ENCODE data around the gene C16orf89. TPM values are rescaled to one million over a fixed set of nuclear protein-coding genes. Genes with fewer than 3 reads are reported as not detected.
"Not testable (repeated sequence)": the region's sequence is repeated elsewhere in the genome, so short reads cannot be mapped to it uniquely, and the experiment has no call there.

C16orf89 gene
- polyA plus RNA-seq, 10 donors = 0.15 to 0.94 (median 0.53) TPM; not detected in 2

DNA sequence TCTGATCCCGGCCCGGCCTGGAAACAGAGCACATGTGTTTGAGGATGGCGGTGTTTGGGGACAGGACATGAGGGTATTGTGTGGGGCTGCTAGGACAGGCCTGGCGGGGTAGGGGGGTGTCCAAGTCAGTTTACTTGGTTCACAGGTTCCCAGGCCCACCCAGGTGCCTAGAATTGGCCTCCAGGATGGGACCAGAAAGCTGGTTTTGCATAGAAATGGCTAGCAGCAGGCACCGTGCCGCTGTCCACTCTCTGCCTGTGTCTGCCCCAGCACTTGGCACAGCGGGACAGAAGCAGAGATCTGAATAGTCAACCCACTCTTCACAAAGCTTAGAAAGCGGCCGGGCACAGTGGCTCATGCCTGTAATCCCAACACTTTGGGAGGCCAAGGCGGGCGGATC lies 20.0 kb upstream of the C16orf89 start:
- DNase-seq = not testable (repeated sequence)

DNA sequence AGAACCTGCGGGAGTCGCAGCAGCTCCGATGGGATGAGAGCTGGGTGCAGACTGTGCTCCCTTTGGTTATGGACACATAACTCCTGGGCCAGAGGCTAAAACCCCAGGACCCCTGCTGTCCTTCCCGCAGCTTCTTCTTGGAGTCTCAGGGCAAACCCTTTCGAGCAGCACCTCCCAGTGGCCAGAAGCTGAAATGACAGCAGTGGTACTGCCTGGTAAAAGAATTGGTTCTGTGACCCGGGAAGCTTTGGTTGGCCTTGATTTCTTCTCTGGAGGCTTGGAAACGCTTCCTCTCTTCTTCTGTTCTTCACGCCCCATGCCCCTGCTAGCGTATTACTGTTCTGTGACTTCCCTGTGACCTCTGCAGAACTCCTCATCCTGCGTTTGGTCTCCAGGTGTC lies 19.0 kb upstream of the C16orf89 start:
- peak in 2 of 3 donors; percentile 7 to 23 for DNase-seq

DNA sequence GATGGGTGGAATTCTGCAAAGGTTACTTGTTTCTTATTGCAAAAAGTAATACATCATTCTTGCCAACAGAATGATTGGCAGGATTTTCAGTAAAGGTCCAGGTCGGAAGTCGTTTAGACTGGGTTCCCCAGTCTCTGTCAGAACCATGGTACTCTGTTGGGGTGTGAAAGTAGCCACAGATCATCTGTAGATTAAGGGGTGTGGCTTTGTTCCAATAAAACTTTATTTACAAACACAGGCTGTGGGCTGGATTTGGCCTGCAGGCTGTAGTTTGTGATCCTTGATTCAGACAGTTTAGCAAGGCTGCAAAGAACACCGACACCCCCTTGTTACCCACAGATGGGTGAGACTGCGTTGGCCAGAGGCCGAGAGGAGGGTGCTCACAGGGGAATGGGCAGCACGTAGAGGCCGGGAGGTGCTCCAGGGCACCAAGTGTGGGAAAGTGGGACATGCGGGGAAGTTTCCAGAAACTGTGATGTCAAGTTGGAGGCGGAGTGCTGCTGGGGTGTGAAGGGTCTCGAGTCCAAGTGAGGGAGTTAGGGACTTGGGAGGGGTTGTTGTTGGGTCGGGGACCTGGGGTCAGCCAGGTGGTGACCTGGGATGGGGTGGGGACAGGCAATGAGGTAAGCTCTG lies 18.5 kb upstream of the C16orf89 start:
- not testable (repeated sequence) for DNase-seq

- DNase-seq = not testable (repeated sequence)
These were observed 17.9 kb upstream of the C16orf89 start for GRCh38 chr16:5083646-5084045.

DNA sequence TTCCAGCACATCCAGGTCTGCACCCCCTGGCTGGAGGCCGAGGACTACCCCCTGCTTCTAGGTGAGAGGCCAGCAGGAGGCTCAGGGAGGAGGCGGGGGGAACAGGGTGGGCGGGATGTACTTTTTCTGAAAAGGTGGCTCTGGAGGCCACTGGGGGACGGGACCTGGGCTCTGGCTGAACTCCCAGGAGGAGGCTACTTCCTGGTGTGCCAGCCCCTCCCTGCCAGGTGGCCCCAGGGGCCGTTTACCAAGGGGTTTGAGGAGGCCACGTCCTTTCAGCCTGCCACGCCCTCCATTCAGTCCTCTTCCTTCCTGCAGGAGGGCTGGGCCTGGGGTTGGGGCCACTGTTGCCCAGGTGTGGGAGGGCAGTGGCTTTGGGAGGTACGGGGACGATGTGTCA lies 15.2 kb upstream of the C16orf89 start:
- not testable (repeated sequence) for DNase-seq

GRCh38 chr16:5080461-5080860 lies 14.7 kb upstream of the C16orf89 start:
- not testable (repeated sequence) for DNase-seq

GRCh38 chr16:5078626-5079025 lies 12.9 kb upstream of the C16orf89 start:
- no peak for DNase-seq

- DNase-seq = no peak
These were observed 11.5 kb upstream of the C16orf89 start for GRCh38 chr16:5077304-5077703.

GRCh38 chr16:5075637-5076036 lies 9.9 kb upstream of the C16orf89 start:
- no peak for DNase-seq

DNA sequence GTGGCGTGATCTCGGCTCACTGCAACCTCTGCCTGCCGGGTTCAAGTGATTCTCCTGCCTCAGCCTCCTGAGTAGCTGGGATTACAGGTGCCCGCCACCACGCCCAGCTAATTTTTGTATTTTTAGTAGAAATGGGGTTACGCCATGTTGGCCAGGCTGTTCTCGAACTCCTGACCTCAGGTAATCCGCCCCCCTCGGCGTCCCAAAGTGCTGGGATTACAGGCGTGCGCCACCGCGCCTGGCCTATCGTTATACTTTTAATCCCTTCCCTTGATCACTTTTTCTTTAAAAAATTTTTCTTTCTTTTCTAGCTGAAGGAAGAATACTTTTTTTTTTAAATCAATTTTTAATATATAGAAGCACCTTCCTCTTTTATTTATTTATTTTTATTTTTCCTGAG lies 8.0 kb upstream of the C16orf89 start:
- DNase-seq = not testable (repeated sequence)

- no peak for DNase-seq
These were observed 7.5 kb upstream of the C16orf89 start for GRCh38 chr16:5073279-5073629.

GRCh38 chr16:5072334-5073278 lies 6.8 kb upstream of the C16orf89 start:
- no peak for DNase-seq

DNA sequence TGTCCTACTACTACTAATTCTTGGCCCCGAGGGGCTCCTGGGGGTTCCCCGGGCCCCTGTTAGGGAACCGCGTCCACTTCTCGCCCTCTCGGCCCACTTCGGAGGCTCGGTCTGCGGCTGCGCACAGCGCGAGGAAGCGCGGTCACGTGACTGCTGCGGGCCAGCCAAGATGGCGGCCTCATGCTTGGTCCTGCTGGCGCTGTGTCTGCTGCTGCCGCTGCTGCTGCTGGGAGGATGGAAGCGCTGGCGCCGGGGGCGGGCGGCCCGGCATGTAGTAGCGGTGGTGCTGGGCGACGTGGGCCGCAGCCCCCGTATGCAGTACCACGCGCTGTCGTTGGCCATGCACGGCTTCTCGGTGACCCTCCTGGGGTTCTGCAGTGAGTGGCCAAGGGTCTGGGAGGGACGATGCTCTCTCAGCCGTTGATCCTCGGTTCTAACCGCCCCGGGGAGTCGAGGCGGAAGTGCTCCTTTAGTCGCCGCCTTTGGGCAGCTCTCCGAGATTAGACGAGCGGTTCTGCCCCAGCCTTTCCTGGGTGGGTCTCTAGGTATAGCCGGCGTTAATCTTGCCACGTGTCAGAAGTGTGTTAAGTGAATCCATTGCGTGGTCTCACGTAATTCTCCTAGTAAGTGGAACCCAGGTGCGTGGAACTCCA lies 6.1 kb upstream of the C16orf89 start, which contains the start of gene ALG1:
Gene ALG1, plus strand, starts transcription at position 163 of the 653 bp plus-strand sequence. Its CDS starts 7 bp downstream, at position 170.
- DNase-seq = peak; percentile 83 to 97 (median 93)

DNA sequence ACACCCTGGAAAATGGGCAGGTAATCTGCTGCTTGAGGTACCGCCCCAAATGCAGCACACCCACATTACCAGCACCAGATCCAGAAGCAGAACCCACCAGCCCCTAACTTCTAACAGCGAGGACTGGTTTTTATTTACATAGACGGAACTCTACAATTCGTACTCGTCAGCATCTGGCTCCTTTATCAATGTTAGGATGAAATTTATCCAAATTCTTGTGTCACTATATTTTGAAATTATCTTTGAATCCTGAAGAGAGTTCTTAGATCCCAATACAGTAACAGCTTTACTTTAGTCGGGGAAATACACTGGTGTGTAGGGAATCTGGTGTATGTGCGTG lies 5.6 kb upstream of the C16orf89 start:
- no peak for DNase-seq

- DNase-seq = no peak
These were observed 4.9 kb upstream of the C16orf89 start for GRCh38 chr16:5070431-5071186.

- DNase-seq = no peak
These were observed 4.1 kb upstream of the C16orf89 start for GRCh38 chr16:5069854-5070253.

DNA sequence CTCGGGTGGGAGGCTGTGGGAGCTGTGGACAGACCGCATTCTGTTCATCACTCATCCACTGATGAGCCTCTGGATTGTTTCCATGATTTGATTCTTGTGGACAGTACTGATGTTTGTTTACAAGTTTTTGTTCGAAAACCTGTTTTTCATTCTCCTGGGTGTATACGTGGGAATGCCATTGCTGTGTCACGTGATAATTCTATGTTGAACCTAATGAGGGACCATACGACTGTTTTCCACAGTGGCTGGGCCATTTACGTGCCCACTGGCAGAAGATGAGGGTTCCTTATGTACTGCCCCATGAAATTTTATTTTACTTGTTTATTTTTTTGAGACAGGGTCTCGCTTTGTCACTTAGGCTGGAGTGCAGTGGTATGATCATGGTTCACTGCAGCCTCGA lies 3.3 kb upstream of the C16orf89 start:
- no peak for DNase-seq

DNA sequence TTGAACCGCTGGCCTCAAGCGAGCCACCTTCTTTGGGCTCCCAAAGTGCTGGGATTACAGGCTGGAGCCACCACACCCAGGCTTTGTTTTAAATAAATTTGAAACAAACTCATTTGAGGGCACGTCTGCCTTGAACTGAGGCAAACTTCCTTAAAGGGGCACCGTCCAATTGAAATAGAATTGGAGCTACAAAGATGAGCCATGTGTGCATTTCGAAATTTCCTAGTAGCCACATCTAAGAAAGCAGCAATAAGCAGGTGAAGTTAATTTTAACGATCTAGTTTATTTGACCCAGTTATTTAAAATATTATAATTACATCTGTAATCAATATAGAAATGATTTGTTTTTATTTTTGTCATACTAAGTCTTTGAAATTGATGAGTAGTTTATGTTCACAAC lies 755 bp upstream of the C16orf89 start:
- DNase-seq = no peak

- no peak for DNase-seq
These were observed 430 bp downstream of the C16orf89 start for GRCh38 chr16:5065326-5065725.

DNA sequence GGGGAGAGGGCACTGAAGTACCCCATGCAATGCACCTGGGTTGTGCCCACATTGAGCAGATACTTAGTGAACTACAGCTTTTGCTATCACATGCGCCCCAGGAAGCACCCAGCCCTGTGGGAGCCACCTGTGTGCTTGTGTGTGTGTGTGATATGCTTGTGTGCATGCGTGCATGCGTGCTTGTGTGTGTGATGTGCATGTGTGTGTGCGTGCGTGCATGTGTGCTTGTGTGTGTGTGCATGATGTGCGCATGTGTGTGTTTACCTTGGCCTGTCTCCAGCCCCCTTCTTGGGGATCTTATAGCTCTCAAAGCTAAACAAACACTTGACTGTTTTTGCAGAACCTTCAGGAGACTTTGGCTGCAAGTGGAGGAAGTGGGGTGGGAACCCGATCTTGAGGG lies 841 bp downstream of the C16orf89 start:
- no peak for DNase-seq

GRCh38 chr16:5062790-5063765 lies 2.7 kb downstream of the C16orf89 start:
- DNase-seq = no peak
